Adrenal gland (tissue), 5 donors: ENCODE data around the gene TP73.

Source experiments
- CTCF ChIP-seq, 6 experiments: fragments of 450-650 bp in 4 of 6; fragments of 200-600 bp in 2 of 6; sonication (generic) in 1 of 6; IDR thresholded peaks; 1 replicate in 5 of 6; 2 replicates in 1 of 6; pipeline versions ENCODE4 v1.5.1 to v1.8.0; 2016 to 2021; ENCODE audit warnings: antibody characterized with exemption in 6 of 6, mild to moderate bottlenecking in 2 of 6, moderate library complexity in 1 of 6
- POLR2A ChIP-seq, 2 donors: fragments of 450-650 bp; IDR thresholded peaks; one replicate each; pipeline ENCODE4 v1.6.1; 2017; ENCODE audit warnings: antibody characterized with exemption in 2 of 2, mild to moderate bottlenecking in 2 of 2, moderate library complexity in 1 of 2
- donor health status: DM: no; HTN: no; CAD: no.

GRCh38 chr1:3690282-3691065, 38.2 kb downstream of the TP73 start:
- no peak for TF ChIP-seq CTCF (IDR thresholded peaks at IDR 0.05)
- TF ChIP-seq POLR2A (IDR thresholded peaks at IDR 0.05) = no peak
